BLaER1 (cell line): ENCODE results near the gene INTS11.

Source experiments
- H3K27ac ChIP-seq: shearing (Covaris generic); formaldehyde crosslinking; 2 replicates; pipeline ENCODE4 v1.8.1; 2022
- H3K27me3 ChIP-seq: shearing (Covaris generic); formaldehyde crosslinking; 2 replicates; pipeline ENCODE4 v1.8.1; 2022
- H3K36me3 ChIP-seq: shearing (Covaris generic); formaldehyde crosslinking; 2 replicates; pipeline ENCODE4 v1.8.1; 2022
- H3K4me1 ChIP-seq: shearing (Covaris generic); formaldehyde crosslinking; 2 replicates; pipeline ENCODE4 v1.8.1; 2022
- H3K4me2 ChIP-seq: shearing (Covaris generic); formaldehyde crosslinking; 2 replicates; pipeline ENCODE4 v1.8.1; 2022
- H3K4me3 ChIP-seq: shearing (Covaris generic); formaldehyde crosslinking; 2 replicates; pipeline ENCODE4 v1.8.1; 2022
- H3K9ac ChIP-seq: shearing (Covaris generic); formaldehyde crosslinking; 2 replicates; pipeline ENCODE4 v1.8.1; 2022
- H3K9me3 ChIP-seq: shearing (Covaris generic); formaldehyde crosslinking; 2 replicates; pipeline ENCODE4 v1.8.1; 2022
- H4K20me1 ChIP-seq: shearing (Covaris generic); formaldehyde crosslinking; 2 replicates; pipeline ENCODE4 v1.8.1; 2022
- Cebpa-rat ChIP-seq: shearing (Covaris generic); IDR thresholded peaks from 2 replicates; pipeline ENCODE4 v1.8.1; 2022

INTS11 gene

DNA sequence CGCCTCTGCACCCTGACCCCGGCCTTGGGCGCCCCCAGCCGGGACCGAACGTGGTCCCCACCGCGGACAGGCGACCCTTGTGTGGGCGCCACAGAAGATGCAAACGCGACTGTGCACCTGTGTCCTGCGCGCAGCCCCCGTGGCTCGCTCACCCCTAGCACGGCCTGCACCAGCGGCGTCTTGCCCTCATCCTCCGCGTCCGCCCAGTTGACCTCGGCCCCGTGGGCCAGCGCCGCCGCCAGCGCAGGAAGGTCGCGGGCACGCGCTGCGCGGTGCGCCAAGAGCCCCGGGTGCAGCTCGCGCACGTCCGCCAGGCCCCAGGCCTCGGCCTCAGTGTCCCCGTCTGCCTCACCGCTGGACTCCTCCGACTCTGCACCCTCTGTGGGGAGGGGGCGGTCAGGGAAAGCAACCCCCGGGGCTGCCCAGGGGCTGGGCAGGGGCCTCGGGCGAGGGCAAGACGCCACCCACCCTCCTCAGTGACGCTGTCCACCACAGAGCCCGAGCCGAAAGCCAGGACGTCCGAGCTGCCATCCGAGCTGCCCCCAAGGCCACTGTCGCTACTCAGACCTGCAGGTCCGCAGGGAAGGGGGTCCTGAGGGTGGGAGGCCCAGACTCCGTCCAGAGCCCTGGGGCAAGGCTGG, 30.1 kb downstream of the INTS11 start:
- no peak overlapping the region for H3K4me2 ChIP-seq
- no peak overlapping the region for H3K4me3 ChIP-seq
- no peaks in the 10 kb centered on the region for H3K9me3 ChIP-seq
- H4K20me1 ChIP-seq = peaks cover 41% of the 10 kb centered on the region
- peaks cover 42% of the 10 kb centered on the region for H3K36me3 ChIP-seq
- no peak overlapping the region for H3K27ac ChIP-seq
- H3K9ac ChIP-seq = no peak overlapping the region
- no peaks in the 10 kb centered on the region for H3K27me3 ChIP-seq
- TF ChIP-seq Cebpa-rat = no peak
- peaks cover 32% of the 10 kb centered on the region for H3K4me1 ChIP-seq

DNA sequence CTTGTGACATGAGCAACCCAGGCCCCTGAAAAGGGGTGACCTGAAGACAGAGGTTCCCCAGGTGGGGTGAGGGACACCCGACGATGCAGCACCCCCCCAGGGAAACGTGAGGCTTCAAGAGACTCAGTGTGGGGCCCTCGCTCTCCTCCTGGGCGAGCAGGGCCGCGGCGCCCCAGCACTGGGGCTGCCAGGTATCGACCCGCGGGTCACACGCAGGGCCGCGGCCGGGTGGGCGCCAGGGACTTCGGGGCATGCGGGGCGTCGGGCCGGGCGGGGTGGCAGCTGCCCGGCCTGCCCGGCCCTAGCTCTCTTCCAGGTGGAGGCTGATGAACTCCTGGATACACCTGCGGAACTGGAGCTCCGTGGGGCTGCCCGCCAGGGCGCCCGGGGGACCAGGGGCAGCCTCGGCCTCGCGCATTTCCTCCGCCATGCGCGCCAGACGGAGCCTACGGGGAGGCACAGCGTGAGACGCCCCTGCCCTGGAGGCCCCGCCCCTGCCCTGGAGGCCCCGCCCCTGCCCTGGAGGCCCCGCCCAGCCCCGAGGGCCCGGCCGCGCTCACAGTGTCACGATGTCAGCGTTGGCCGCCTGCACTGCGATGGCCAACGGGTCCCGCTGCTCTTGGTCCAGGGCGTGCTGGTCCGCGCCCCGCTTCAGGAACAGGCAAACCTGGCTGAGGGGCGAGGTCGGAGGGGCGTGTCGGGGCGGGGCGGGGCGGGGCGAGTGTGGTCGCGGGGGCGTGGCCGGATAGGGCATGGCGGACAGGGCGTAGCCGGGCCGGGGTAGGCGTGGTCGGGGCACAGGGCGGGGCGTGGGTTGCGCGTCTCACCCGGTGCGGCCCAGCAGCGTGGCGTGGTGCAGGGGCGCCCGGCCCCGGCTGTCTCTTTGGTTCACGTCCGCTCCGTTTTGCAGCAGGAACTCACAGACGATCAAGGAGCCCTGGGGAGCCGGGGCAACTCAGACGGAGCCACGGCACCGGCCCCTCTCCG, 30.9 kb downstream of the INTS11 start:
- peaks cover 33% of the 10 kb centered on the region for H4K20me1 ChIP-seq
- H3K27me3 ChIP-seq = no peaks in the 10 kb centered on the region
- peaks cover 24% of the 10 kb centered on the region for H3K4me1 ChIP-seq
- no peaks in the 10 kb centered on the region for H3K9me3 ChIP-seq
- peaks cover 42% of the 10 kb centered on the region for H3K36me3 ChIP-seq
- no peak overlapping the region for H3K4me3 ChIP-seq
- no peak overlapping the region for H3K27ac ChIP-seq
- no peak for TF ChIP-seq Cebpa-rat
- H3K9ac ChIP-seq = no peak overlapping the region
- no peak overlapping the region for H3K4me2 ChIP-seq

DNA sequence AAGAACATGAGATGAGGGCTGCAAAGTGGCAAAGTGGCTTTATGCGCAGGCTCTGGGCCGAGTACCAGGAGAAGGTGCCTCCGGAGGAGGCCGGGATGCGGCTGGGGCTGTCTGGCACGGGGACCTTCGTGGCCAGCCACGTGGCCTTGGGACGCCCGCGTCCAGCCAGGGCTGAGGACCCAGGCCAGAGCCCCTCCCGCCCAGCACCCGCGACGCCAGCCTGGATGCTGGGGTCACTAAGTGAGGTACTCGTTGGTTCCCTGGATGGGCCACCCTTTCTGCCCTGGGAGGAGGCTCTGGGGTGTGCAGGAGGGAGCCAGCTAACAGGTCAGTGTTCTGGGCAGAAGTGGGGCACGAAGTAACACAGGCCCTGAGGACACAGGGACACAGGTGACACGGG, 31.6 kb downstream of the INTS11 start:
- no peak for TF ChIP-seq Cebpa-rat
- Histone ChIP-seq H3K9ac (no peak overlapping the region), H3K4me1 (peaks cover 22% of the 10 kb centered on the region), H3K27me3 (no peaks in the 10 kb centered on the region), H3K9me3 (no peaks in the 10 kb centered on the region), H4K20me1 (peaks cover 28% of the 10 kb centered on the region), H3K36me3 (peaks cover 40% of the 10 kb centered on the region), H3K4me3 (no peak overlapping the region), H3K27ac (no peak overlapping the region), H3K4me2 (no peak overlapping the region)

DNA sequence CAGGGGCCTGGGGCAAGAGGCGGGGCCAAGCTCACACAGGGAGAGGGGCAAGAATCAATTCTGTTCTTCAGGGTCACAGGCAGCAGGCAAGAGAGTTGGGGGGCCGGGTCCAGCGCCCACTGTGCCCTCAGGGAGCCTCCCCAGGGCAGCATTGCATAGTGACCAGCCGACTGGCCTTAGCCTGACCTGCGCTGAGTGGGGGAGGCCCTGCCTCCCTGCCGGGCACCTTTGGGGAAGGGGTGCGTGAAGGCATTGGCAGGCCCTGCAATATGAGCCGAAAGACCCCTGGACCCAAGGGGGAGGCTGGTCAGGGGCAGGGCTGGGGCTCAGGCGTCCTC, 32.0 kb downstream of the INTS11 start:
- TF ChIP-seq Cebpa-rat = no peak
- no peak overlapping the region for H3K4me3 ChIP-seq
- no peak overlapping the region for H3K27ac ChIP-seq
- peaks cover 26% of the 10 kb centered on the region for H4K20me1 ChIP-seq
- 0 out of 2 replicates have a peak overlapping the region, but pooled peaks have one; percentile 31 for H3K4me2 ChIP-seq
- no peak overlapping the region for H3K9ac ChIP-seq
- peaks cover 36% of the 10 kb centered on the region for H3K36me3 ChIP-seq
- no peaks in the 10 kb centered on the region for H3K9me3 ChIP-seq
- peaks cover 22% of the 10 kb centered on the region for H3K4me1 ChIP-seq
- no peaks in the 10 kb centered on the region for H3K27me3 ChIP-seq

DNA sequence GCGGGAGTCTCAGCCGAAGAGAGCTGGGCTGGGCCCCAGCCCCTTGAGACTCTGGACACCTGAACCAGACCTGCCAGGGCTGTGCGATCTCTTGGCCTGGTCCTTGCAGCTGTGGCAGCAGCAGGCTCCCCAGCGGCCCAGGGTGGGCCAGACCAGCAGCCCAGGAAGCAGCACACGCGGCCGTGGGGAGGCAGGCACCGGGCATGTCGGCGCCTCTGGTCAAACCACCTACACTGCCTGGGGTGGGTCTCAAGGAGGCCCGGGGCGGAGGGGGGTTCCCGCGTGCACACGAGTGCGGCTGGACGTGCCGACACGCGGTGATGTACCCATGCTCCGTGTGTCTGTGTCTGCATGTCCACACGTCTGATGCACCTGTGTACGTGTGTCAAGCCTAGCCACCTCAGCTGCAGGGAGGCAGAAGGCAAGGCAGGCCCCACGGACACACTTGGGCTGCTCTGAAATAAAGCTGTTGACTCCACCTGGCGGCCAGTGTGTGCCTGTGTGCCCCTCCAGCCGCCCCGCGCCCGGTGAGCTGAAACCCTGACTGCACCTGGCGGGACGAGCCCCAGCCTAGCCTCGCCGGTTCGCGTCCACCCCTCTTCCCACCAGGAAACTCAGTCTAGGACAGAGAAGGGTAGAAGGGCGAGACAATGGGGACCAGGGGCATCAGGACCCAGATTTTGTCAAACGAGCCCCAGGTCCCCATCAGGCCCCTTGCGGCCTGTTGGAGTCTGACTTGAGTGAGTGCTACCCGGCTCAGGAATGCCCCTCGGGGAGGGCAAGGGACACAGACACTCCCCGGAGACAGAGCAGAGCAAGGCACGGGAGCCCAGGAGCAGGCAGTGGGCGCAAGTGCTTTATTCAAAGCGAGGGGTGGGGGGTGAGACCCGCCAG, 32.7 kb downstream of the INTS11 start:
- H4K20me1 ChIP-seq = peaks cover 26% of the 10 kb centered on the region
- no peaks in the 10 kb centered on the region for H3K9me3 ChIP-seq
- no peaks in the 10 kb centered on the region for H3K27me3 ChIP-seq
- H3K4me2 ChIP-seq = peak overlapping the region; percentile 36
- no peak for TF ChIP-seq Cebpa-rat
- no peak overlapping the region for H3K9ac ChIP-seq
- H3K27ac ChIP-seq = no peak overlapping the region
- peaks cover 34% of the 10 kb centered on the region for H3K36me3 ChIP-seq
- H3K4me3 ChIP-seq = no peak overlapping the region
- peaks cover 22% of the 10 kb centered on the region for H3K4me1 ChIP-seq

DNA sequence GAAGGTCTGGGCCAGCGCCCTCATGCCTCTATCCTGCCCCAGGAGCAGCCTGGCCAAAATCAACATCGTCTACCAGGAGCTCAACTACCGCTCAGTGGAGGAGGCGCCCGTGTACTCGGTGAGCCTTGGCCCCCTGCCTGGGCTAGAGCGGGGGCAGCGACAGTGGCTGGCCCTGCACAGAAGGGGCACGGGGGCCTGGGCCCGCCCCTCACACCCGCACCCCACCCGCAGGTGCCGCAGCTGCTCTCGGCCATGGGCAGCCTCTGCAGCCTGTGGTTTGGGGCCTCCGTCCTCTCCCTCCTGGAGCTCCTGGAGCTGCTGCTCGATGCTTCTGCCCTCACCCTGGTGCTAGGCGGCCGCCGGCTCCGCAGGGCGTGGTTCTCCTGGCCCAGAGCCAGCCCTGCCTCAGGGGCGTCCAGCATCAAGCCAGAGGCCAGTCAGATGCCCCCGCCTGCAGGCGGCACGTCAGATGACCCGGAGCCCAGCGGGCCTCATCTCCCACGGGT, 33.4 kb downstream of the INTS11 start:
- Histone ChIP-seq H4K20me1 (peaks cover 26% of the 10 kb centered on the region), H3K9ac (no peak overlapping the region), H3K4me3 (no peak overlapping the region), H3K4me2 (peak overlapping the region; percentile 36), H3K27me3 (no peaks in the 10 kb centered on the region), H3K9me3 (no peaks in the 10 kb centered on the region), H3K4me1 (peaks cover 24% of the 10 kb centered on the region), H3K27ac (no peak overlapping the region), H3K36me3 (peaks cover 29% of the 10 kb centered on the region)
- TF ChIP-seq Cebpa-rat = no peak

DNA sequence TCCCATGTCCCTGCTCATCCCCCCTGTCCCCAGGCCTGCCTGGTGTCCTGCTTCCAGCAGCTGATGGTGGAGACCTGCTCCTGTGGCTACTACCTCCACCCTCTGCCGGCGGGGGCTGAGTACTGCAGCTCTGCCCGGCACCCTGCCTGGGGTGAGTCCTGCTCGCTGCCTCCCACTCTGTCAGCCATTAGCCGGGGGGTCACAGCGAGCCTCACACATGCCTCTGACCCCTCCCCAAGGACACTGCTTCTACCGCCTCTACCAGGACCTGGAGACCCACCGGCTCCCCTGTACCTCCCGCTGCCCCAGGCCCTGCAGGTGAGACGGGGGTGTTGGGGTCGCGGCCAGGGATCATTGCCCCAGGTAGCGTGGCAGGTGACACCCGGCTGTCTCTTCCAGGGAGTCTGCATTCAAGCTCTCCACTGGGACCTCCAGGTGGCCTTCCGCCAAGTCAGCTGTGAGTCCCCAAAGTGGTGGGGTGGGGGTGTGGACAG, 34.2 kb downstream of the INTS11 start:
- Histone ChIP-seq H3K36me3 (peaks cover 22% of the 10 kb centered on the region), H4K20me1 (peaks cover 26% of the 10 kb centered on the region), H3K9me3 (no peaks in the 10 kb centered on the region), H3K4me3 (no peak overlapping the region), H3K27me3 (no peaks in the 10 kb centered on the region), H3K9ac (no peak overlapping the region), H3K27ac (no peak overlapping the region), H3K4me1 (peaks cover 32% of the 10 kb centered on the region), H3K4me2 (no peak overlapping the region)
- no peak for TF ChIP-seq Cebpa-rat

DNA sequence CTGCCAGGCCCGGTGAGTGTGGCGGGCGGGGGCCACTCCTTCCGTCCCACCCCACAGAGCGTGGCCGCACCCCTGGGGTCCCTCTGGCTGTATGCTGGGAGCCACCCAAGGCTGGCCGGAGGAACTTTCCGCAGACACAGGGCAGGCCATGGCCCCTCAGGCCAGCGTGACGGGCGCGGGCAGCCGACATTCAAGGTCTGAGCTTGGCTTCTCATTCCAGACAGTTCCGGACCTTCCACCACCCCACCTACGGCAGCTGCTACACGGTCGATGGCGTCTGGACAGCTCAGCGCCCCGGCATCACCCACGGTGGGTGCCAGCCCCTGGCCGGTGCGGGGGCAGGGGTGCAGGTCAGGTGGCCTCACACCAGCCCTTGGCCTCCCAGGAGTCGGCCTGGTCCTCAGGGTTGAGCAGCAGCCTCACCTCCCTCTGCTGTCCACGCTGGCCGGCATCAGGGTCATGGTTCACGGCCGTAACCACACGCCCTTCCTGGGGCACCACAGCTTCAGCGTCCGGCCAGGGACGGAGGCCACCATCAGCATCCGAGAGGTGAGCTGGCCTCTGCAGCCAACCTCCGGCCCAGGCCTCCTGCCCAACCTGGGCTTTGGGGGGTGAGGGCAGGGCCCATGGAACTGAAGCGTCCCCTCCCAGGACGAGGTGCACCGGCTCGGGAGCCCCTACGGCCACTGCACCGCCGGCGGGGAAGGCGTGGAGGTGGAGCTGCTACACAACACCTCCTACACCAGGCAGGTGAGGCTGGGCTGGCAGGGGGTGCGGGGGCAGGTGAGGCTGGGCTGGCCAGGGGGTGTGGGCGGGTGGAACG, 37.0 kb downstream of the INTS11 start:
- Histone ChIP-seq H3K27me3 (no peaks in the 10 kb centered on the region), H3K27ac (no peak overlapping the region), H4K20me1 (peaks cover 14% of the 10 kb centered on the region), H3K36me3 (no peaks in the 10 kb centered on the region), H3K4me1 (peaks cover 36% of the 10 kb centered on the region), H3K4me3 (no peak overlapping the region), H3K9ac (no peak overlapping the region), H3K9me3 (no peaks in the 10 kb centered on the region), H3K4me2 (no peak overlapping the region)
- TF ChIP-seq Cebpa-rat = no peak
